ENCODE measurements around the gene ZNF175. TPM values are rescaled to one million over a fixed set of nuclear protein-coding genes. Genes with fewer than 3 reads are reported as not detected.

Gene ZNF175
- polyA plus RNA-seq, 1 donor (not counting 4 experiments of a cell fraction or from before 2014, with no cell fraction given), result 3.8 TPM

DNA sequence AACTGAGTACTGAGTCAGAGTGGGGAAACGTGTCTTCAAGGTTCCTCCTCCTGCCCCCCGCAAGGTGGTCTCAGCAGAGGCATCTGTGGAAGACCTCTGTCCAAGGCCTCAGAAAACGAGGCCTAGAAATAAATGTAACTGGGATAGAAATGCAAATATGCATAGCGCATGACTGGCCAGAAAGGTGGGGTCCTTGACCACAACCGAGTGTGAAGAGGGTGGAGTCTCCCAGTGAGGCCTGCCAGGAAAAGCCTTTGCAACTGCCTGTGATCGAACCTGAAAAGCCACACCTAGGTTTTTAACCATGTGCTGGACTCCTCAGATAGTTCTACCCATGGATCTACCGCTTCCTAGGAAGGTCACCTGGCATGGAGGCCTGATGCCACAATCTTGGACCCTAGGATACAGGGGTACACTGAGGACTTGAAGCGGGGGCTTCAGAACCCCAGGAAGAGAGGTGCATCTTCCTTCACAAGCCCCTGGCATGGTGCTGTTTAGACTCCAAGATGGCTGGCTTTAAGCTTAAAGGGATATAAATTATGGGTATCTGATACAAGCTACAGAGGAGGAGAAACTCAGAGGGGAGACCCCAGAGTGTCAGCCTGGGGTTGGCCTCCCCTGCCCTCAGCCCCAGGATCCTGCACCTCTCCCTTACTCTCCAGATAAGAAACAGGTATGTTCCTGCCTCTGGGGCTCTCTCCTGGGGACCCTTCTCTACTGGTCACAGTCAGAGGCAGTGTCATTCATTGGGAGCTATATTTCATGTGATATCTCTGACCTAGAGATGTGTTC is 21.4 kb upstream of the ZNF175 start:
- no peak overlapping the region for H3K4me2 ChIP-seq (ENCODE audit: control insufficient read depth, extremely low read depth, insufficient read depth, low read depth, low read length)
- no peaks in the 10 kb centered on the region for H3K36me3 ChIP-seq (ENCODE audit: control insufficient read depth in 2 of 2, extremely low read depth in 1 of 2, insufficient read depth in 2 of 2, low read length in 2 of 2)
- H3K27me3 ChIP-seq (ENCODE audit: control insufficient read depth, extremely low read depth, insufficient read depth, low read length), result no peaks in the 10 kb centered on the region
- FAIRE-seq, result no peak
- no peak overlapping the region for H3K9ac ChIP-seq (ENCODE audit: control insufficient read depth, extremely low read depth, insufficient read depth, low read length)
- H3K9me3 ChIP-seq (ENCODE audit: control insufficient read depth, low read depth, low read length), result no peaks in the 10 kb centered on the region
- TF ChIP-seq, protein P1, sequence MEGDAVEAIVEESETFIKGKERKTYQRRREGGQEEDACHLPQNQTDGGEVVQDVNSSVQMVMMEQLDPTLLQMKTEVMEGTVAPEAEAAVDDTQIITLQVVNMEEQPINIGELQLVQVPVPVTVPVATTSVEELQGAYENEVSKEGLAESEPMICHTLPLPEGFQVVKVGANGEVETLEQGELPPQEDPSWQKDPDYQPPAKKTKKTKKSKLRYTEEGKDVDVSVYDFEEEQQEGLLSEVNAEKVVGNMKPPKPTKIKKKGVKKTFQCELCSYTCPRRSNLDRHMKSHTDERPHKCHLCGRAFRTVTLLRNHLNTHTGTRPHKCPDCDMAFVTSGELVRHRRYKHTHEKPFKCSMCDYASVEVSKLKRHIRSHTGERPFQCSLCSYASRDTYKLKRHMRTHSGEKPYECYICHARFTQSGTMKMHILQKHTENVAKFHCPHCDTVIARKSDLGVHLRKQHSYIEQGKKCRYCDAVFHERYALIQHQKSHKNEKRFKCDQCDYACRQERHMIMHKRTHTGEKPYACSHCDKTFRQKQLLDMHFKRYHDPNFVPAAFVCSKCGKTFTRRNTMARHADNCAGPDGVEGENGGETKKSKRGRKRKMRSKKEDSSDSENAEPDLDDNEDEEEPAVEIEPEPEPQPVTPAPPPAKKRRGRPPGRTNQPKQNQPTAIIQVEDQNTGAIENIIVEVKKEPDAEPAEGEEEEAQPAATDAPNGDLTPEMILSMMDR (optimal IDR thresholded peaks at IDR 0.05 in 1 of 3, IDR thresholded peaks at IDR 0.05 in 1 of 3, conservative IDR thresholded peaks at IDR 0.05 in 1 of 3; ENCODE audit: extremely low read depth in 1 of 3, insufficient read depth in 2 of 3, low read length in 3 of 3), result no peak
- TF ChIP-seq EZH2 (IDR thresholded peaks at IDR 0.05; ENCODE audit: low read length), result no peak
- no peaks in the 10 kb centered on the region for H3K4me1 ChIP-seq (ENCODE audit: control insufficient read depth, extremely low read depth, insufficient read depth, low read length)
- dilution Hi-C loops (cut with MboI; ENCODE audit: extremely low pct_ligation_motif_present, low sequenced_read_pairs), result no loop called here
- no peak for DNase-seq (ENCODE audit: low read depth, low spot score)
- no peak overlapping the region for H3K4me3 ChIP-seq (ENCODE audit: control insufficient read depth in 2 of 3, extremely low read depth in 1 of 3, insufficient read depth in 2 of 3, low read depth in 1 of 3, low read length in 3 of 3)
- no peaks in the 10 kb centered on the region for H3K79me2 ChIP-seq (ENCODE audit: control insufficient read depth, insufficient read depth, low read length)
- no peak overlapping the region for H2AFZ ChIP-seq (ENCODE audit: control insufficient read depth, low read length)
- H3K9me1 ChIP-seq (ENCODE audit: control insufficient read depth, extremely low read depth, insufficient read depth, low read length), result no peaks in the 10 kb centered on the region
- H3K27ac ChIP-seq (ENCODE audit: control insufficient read depth, insufficient read depth, low read length), result no peak overlapping the region
- H4K20me1 ChIP-seq (ENCODE audit: control insufficient read depth, extremely low read depth, insufficient read depth, low read length), result no peaks in the 10 kb centered on the region

DNA sequence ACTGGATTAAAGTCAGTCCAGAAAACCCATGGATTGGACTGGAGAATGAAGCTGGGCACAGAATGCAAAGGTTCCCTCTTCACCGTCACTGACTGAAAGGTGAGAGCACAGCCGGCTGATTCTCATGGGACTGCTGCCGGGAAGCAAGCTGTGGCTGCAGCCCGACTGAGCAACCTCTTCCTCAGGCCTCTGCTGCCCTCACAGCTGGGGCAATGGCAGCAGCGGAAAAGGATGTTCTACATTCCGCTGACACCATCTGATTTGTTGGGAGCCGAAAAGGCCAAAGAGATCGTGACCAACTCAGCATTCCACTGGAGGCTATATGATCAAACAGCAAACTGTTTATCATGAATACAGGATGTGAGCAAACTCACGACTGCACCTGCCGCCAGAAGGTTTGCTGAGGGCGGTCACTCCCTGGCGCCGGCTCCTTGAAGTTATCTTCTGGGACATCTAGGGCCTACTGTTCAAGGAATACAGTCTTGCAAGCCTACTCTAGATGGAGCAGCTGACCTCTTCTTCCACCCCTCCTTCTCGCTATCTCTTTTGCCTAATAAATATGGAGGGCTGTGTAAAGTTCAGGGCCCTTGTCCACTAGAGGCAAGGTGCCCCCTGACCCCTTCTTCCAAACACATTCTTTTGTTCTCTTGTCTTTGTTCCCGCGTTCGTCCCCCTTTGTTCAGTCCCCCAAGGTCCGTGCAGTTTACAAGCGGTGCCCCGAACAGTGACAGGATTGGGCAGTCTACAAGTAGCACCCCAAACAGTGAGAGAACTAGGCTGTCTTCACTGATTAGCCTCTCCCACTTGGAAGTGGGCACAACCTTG is 20.0 kb upstream of the ZNF175 start:
- H3K9ac ChIP-seq (ENCODE audit: control insufficient read depth, extremely low read depth, insufficient read depth, low read length), result no peak overlapping the region
- H3K9me1 ChIP-seq (ENCODE audit: control insufficient read depth, extremely low read depth, insufficient read depth, low read length), result no peaks in the 10 kb centered on the region
- no peak overlapping the region for H3K4me2 ChIP-seq (ENCODE audit: control insufficient read depth, extremely low read depth, insufficient read depth, low read depth, low read length)
- no peaks in the 10 kb centered on the region for H3K27me3 ChIP-seq (ENCODE audit: control insufficient read depth, extremely low read depth, insufficient read depth, low read length)
- no peaks in the 10 kb centered on the region for H3K4me1 ChIP-seq (ENCODE audit: control insufficient read depth, extremely low read depth, insufficient read depth, low read length)
- no peak for FAIRE-seq
- no peaks in the 10 kb centered on the region for H4K20me1 ChIP-seq (ENCODE audit: control insufficient read depth, extremely low read depth, insufficient read depth, low read length)
- H3K27ac ChIP-seq (ENCODE audit: control insufficient read depth, insufficient read depth, low read length), result no peak overlapping the region
- no peaks in the 10 kb centered on the region for H3K9me3 ChIP-seq (ENCODE audit: control insufficient read depth, low read depth, low read length)
- dilution Hi-C loops (cut with MboI; ENCODE audit: extremely low pct_ligation_motif_present, low sequenced_read_pairs), result no loop called here
- H3K4me3 ChIP-seq (ENCODE audit: control insufficient read depth in 2 of 3, extremely low read depth in 1 of 3, insufficient read depth in 2 of 3, low read depth in 1 of 3, low read length in 3 of 3), result no peak overlapping the region
- H2AFZ ChIP-seq (ENCODE audit: control insufficient read depth, low read length), result no peak overlapping the region
- no peaks in the 10 kb centered on the region for H3K36me3 ChIP-seq (ENCODE audit: control insufficient read depth in 2 of 2, extremely low read depth in 1 of 2, insufficient read depth in 2 of 2, low read length in 2 of 2)
- H3K79me2 ChIP-seq (ENCODE audit: control insufficient read depth, insufficient read depth, low read length), result no peaks in the 10 kb centered on the region
- TF ChIP-seq EZH2 (IDR thresholded peaks at IDR 0.05; ENCODE audit: low read length), result no peak
- TF ChIP-seq, protein P1 (optimal IDR thresholded peaks at IDR 0.05 in 1 of 3, IDR thresholded peaks at IDR 0.05 in 1 of 3, conservative IDR thresholded peaks at IDR 0.05 in 1 of 3; ENCODE audit: extremely low read depth in 1 of 3, insufficient read depth in 2 of 3, low read length in 3 of 3), result no peak
- DNase-seq (ENCODE audit: low read depth, low spot score), result no peak
